Mucosa of stomach (tissue), 1 donor: ENCODE results near the gene ENG.
"Not testable (repeated sequence)": the region's sequence is repeated elsewhere in the genome, so short reads cannot be mapped to it uniquely, and the experiment has no call there.

ENCODE experiments used
- H3K27me3 ChIP-seq: one replicate; pipeline ENCODE4 v1.7.0; 2013; ENCODE audit warnings: mild to moderate bottlenecking, low read length; ENCODE audit not compliant: control insufficient read depth, insufficient read depth
- H3K36me3 ChIP-seq: one replicate; pipeline ENCODE4 v1.7.0; 2013; ENCODE audit warnings: low read length; ENCODE audit not compliant: control insufficient read depth, insufficient read depth
- H3K4me1 ChIP-seq: one replicate; pipeline ENCODE4 v1.7.0; 2013; ENCODE audit warnings: mild to moderate bottlenecking, low read length; ENCODE audit not compliant: control insufficient read depth, insufficient read depth
- H3K4me3 ChIP-seq: one replicate; pipeline ENCODE4 v1.7.0; 2013; ENCODE audit warnings: low read length
- H3K9ac ChIP-seq: one replicate; pipeline ENCODE4 v1.7.0; 2013; ENCODE audit warnings: mild to moderate bottlenecking, low read length, moderate library complexity
- H3K9me3 ChIP-seq: one replicate; pipeline ENCODE4 v1.7.0; 2013; ENCODE audit warnings: mild to moderate bottlenecking, low read length, moderate library complexity; ENCODE audit not compliant: control insufficient read depth
- donor health status: Pancreatic carcinoma.

ENG gene

DNA sequence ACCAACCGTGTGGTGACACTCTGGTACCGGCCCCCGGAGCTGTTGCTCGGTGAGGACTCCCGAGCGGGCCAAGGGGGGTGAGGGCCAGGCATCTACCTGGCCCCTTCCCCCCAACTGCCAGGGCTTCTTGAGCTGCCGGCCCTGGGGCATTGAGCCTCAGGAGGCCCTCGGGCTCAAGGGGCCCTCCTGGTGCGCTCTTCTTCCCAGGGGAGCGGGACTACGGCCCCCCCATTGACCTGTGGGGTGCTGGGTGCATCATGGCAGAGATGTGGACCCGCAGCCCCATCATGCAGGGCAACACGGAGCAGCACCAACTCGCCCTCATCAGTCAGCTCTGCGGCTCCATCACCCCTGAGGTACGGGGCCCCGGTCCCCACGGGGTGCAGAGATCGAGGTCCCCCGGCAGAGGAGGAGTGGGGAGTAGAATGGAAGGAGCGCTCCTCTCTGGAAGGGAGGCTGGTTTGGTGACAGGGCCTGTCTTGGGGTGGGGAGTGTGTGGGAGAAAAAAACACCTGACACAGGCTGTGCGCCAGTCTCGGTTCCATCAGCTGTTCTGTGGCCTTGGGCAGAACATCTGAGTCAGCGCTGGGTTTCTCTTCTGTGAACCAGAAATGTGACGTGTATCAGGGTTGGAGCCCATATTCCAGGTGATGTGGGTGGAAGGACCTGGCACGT is 66.0 kb downstream of the ENG start:
- H3K4me3 ChIP-seq, result no peak overlapping the region
- peaks cover 24% of the 10 kb centered on the region for H3K36me3 ChIP-seq
- H3K9ac ChIP-seq, result no peak overlapping the region
- H3K27me3 ChIP-seq, result no peaks in the 10 kb centered on the region
- H3K9me3 ChIP-seq, result no peaks in the 10 kb centered on the region
- peaks cover 19% of the 10 kb centered on the region for H3K4me1 ChIP-seq

DNA sequence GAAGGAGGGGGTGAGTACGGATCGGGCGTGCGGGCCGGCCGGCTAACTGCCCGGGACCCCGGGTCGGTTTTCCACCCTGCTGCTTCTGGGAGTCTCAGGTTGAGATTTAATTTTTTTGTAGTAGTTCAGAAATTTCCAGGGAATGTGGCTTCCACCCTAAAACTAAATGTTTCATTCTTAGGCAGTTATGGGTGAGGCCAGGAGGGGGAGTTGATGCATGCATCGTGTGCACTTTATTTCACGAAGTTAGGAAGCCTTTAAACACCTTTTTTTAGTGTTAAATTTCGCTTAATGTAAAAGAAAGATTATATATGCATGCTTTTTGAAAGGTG is 67.7 kb downstream of the ENG start:
- Histone ChIP-seq H3K36me3 (peaks cover 24% of the 10 kb centered on the region), H3K9me3 (no peaks in the 10 kb centered on the region), H3K27me3 (no peaks in the 10 kb centered on the region), H3K4me3 (peak overlapping the region; percentile 81), H3K4me1 (peaks cover 19% of the 10 kb centered on the region), H3K9ac (peak overlapping the region; percentile 86)

DNA sequence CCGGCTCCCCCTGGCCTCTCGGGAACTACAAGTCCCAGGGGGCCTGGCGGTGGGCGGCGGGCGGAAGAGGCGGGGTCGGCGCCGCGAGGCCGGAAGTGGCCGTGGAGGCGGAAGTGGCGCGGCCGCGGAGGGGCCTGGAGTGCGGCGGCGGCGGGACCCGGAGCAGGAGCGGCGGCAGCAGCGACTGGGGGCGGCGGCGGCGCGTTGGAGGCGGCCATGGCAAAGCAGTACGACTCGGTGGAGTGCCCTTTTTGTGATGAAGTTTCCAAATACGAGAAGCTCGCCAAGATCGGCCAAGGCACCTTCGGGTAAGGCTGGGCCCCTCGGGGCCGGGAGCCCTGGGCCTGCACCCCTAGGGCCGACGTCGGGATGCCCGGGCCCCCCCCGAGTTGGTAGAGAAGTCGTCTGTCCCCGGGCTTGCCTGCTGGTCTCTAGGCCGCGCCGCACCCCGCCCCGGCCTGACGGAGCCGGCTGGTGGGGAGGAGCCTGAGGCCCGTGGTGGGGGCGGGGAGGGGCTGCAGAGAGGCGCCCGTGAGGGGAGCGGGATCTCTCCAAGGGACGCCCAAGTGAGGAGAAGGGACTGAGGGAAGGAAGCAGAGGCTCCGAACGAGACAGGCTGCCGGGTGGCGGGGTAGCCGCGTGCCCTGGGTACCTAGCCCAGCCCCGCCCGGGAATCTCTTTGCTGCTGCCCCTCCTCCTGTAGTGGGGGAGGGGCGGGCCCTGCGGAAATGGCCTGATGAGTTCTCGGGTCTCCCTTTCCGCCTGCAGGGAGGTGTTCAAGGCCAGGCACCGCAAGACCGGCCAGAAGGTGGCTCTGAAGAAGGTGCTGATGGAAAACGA is 68.3 kb downstream of the ENG start, which contains the start of gene CDK9:
Gene CDK9 (plus strand): TSS at position 102 of the 840 bp plus-strand sequence. CDS start 115 bp downstream, at position 217.
- Histone ChIP-seq H3K9ac (peak within 1 kb of the TSS; percentile 86), H3K4me1 (peaks cover 19% of the 10 kb centered on the region), H3K36me3 (peaks cover 24% of the 10 kb centered on the region), H3K9me3 (no peaks in the 10 kb centered on the region), H3K4me3 (peak within 1 kb of the TSS; percentile 81), H3K27me3 (no peaks in the 10 kb centered on the region)

DNA sequence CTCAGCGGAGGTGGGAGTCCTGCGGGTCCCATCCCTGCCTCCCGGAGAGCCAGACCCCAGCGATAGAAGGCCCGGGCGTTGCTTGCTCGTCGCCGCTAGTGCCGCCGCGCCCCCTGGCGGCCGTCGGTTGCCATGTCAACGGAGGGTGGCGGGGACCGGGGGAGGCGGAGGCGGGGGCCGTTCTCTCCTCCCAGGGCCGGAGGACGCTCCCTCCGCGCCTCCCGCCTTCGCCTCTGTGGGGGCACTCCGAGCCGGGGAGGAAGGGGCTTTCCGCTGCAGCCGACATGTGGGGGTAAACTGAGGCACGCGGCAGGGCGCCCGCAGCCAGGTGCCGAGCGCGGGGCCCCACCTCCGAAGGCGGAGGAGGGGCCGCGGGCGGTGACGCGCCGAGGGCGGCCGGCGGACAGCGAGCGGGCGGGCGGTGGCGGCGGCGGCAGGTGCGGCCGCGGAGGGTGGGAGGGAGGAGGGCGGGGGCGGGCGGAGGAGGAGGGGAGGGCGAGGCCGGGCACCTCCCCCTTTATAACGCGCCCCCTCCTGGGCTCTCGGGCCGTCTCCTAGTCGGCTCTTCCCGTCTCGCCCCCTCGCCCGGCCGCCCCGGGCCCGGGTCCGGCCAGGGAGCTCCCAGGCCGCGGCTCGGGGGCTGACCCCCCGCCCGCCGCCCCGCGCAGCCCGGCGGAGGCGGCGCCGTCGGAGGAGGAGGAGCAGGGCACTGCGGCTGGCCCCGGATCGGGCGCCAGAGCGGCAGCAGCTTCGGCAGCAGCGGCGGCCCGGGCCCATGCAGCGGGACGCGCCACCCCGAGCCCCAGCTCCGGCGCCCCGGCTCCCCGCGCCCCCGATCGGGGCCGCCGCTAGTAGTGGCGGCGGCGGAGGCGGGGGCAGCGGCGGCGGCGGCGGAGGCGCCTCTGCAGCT is 69.2 kb downstream of the ENG start:
- Histone ChIP-seq H3K9ac (peak overlapping the region; percentile 54), H3K36me3 (peaks cover 21% of the 10 kb centered on the region), H3K27me3 (no peaks in the 10 kb centered on the region), H3K9me3 (no peaks in the 10 kb centered on the region), H3K4me1 (peaks cover 19% of the 10 kb centered on the region), H3K4me3 (peak overlapping the region; percentile 47)

DNA sequence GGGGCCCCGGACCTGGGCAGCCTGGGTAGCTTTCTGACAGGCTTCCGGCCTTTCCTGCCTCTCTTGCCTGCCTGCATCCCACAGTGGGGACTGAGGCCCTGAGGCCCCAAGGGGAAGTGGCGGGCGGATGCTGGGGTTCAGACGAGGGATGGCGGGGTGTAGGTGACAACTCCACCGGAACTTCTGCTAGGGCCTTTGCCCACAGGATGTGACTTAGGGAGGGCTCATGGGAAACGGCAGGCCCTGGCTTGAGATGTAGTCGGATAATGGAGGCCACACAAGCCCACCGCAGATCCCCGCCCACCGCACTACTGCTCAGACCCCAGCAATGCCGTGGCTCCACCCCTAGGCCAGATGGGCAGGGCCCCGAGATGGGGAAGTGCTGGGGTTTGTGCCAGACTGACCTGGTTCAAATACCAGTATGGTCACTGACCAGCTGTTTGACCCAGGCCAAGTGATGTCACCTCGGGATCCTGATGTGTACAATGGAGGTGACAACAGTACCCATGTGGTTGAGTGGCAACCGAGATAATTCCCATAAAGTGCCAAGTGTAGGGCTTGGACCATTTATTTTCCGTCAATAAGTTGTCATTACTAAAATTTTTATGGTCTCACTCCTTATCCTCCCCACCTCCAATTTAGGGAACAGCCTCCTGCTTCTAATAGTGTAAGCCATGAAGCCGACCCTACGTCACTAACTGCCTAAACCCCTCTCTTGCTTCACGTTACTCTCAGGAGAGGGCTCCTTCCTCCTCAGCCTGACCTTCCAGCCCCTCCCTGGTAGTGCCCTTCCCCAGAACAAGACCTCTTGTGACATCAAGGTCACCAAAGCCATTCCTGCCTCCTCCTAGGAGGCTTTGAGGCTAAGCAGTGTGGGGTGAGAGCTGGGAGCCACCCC is 71.1 kb downstream of the ENG start:
- Histone ChIP-seq H3K4me1 (peaks cover 24% of the 10 kb centered on the region), H3K27me3 (no peaks in the 10 kb centered on the region), H3K9me3 (no peaks in the 10 kb centered on the region), H3K4me3 (no peak overlapping the region), H3K9ac (no peak overlapping the region), H3K36me3 (peaks cover 6% of the 10 kb centered on the region)

DNA sequence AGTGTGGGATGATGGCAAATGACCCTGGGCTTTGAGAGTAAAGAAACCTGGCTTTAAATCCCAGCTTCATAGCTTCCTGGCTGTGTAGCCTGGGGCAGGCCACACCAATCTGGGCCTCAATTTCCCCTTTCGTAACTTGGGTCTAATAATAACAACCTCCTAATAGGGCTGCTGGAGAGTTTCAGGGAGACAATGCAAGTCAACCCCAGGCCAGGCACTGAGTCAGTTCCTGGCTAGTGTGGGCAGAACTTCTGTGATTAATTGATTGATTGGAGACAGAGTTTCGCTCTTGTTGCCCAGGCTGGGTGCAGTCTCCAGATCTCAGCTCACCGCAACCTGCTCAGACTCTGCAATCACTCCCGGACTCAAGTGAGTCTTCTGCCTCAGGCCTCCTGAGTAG is 72.7 kb downstream of the ENG start:
- no peaks in the 10 kb centered on the region for H3K27me3 ChIP-seq
- H3K4me3 ChIP-seq, result no peak overlapping the region
- no peaks in the 10 kb centered on the region for H3K9me3 ChIP-seq
- H3K4me1 ChIP-seq, result peaks cover 11% of the 10 kb centered on the region
- no peaks in the 10 kb centered on the region for H3K36me3 ChIP-seq
- no peak overlapping the region for H3K9ac ChIP-seq

DNA sequence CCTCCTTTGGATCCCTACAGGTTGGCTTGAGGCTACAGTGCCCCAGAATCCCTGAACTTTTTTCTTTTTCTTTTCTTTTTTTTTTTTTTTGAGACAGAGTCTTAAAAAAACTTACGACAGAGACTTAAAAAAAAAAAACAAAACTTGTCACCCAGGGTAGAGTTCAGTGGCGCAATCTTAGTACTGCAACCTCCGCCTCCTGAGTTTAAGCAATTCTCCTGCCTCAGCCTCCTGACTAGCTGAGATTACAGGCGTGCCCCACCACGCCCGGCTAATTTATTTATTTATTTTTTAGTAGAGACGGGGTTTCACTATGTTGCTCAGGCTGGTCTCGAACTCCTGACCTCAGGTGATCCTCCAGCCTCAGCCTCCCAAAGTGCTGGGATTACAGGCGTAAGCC is 73.5 kb downstream of the ENG start:
- H3K36me3 ChIP-seq, H3K27me3 ChIP-seq: not testable (repeated sequence)
- H3K4me1 ChIP-seq, result peaks cover 11% of the 10 kb centered on the region

DNA sequence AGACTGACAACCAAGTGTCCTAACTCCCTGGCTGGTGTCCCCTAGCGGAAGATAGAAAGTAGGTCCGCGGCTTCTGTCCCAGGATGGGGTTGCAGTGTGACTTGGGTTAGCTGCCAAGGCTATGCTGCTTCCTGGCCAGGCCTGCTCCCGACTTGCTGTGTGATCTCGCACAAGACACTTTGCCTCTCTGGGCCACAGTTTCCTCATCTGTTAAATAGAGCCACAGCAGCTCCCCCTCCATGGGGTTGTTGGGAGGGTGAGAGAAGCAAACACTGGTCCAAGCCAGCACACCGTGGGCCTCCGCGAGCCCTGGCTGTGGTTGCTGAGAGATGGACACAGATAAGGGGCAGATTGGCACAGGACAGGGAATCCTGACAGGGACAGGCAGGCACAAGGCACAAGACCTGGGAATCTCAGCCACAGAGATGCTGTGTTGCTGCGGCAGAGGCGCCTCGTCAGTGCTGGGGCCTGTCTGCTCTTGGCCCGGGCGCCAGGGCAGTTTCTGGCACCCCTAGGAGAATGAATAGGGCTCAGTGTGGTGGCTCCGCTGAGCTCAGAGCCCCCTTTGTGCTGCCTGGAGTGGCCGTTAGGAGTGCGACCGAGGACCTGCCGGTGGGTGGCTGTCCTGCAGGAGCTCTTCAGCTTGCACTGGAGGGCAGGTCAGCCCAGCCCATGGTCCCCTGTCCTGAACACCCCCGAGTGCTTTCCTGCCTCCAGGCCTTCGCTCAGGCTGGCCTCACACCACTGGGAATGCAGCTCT is 74.2 kb downstream of the ENG start:
- Histone ChIP-seq H3K27me3 (no peaks in the 10 kb centered on the region), H3K4me3 (no peak overlapping the region), H3K36me3 (no peaks in the 10 kb centered on the region), H3K9ac (no peak overlapping the region), H3K4me1 (peaks cover 11% of the 10 kb centered on the region), H3K9me3 (no peaks in the 10 kb centered on the region)

More for the DNA sequence above, 73.5 kb downstream of the ENG start:
- not testable (repeated sequence) for H3K4me3 ChIP-seq, H3K9me3 ChIP-seq, H3K9ac ChIP-seq

DNA sequence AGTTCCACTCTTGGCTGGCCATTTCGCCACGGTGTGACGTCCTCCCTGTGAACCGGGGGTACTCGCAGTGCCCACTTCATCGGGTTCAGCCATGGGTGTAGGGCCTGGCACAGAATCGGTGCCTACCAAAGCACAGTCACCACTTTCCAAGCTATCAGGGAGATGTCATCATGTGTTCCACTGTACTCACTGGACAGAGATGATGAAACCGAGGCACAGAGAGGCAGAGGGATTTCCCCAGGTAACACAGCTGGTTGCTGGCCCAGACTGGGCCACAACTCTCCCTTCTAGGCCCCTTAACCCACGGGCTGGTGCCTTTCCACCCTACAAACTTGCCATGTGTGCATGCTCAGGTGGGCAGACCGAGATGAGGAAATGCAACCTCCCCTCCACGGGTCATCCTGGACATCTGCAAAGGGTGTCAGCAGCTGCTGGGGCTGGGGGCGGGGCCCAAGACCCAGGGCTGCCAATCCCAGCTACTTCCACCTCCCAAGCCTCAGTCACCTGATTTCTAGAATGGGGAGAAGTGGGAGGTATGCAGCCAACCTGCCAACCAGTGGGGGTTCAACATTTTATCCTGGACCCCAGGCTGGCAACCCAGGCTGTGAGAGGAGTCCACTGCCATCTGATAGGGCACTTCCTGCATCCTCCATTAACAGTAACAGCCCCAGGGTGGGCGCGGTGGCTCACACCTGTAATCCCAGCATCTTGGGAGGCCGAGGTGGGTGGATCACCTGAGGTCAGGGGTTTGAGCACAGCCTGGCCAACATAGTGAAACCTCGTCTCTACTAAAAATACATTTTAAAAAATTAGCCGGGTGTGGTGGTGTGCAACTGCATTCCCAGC is 75.1 kb downstream of the ENG start:
- Histone ChIP-seq H3K4me3 (no peak overlapping the region), H3K9ac (no peak overlapping the region)

More for the DNA sequence above, 75.1 kb downstream of the ENG start:
- Histone ChIP-seq H3K36me3 (no peaks in the 10 kb centered on the region), H3K27me3 (no peaks in the 10 kb centered on the region), H3K9me3 (no peaks in the 10 kb centered on the region), H3K4me1 (peaks cover 8% of the 10 kb centered on the region)
